GM18517 (cell line): Measurements from ENCODE around the gene GNG12.

ENCODE experiments used
- ATAC-seq: cut with Tn5 transposase; IDR thresholded peaks from one replicate; pipeline ENCODE4 v1.9.1; 2021; ENCODE audit warnings: mild to moderate bottlenecking, moderate library complexity; ENCODE audit not compliant: unreplicated experiment

The GNG12 gene

GRCh38 chr1:67816095-67816475 is 17.2 kb downstream of the GNG12 start:
- ATAC-seq = no peak

DNA sequence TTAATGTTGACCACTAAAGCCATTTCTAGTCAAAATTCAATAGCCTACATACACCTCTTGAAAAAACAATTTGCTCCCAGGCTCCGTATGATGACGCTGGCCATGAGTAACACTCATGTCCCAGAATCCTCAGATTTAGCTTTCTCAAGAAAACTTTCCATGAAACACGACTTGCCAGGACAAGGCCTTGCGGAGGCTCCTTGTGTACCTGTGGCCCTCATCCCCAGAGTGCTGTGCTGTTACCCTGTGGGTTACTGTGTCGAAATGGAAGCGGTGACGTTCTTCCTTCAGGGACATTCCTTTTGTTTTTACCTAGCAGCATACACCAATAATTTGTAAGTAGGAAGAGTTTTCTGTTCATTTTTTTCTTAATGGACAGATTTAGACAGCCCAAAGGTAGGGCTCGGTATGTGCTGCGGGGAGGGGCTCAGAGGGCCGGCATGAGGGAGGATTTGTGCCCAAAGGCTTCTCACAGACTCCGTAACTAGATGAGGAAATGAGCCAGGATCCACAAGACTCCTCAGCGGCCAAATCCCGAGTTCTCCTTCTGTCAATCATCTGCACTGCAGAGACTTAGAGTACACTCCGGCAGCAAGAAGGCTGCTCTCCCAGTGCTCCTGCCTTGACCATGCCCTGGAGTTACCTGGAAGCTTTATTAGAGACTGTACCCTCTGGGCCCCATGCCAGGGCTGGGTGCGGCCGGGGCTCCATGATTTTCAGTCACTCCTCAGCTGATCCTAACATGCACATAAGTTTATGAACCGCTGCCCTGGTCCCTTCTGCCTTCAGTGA is 17.8 kb downstream of the GNG12 start:
- no peak for ATAC-seq

DNA sequence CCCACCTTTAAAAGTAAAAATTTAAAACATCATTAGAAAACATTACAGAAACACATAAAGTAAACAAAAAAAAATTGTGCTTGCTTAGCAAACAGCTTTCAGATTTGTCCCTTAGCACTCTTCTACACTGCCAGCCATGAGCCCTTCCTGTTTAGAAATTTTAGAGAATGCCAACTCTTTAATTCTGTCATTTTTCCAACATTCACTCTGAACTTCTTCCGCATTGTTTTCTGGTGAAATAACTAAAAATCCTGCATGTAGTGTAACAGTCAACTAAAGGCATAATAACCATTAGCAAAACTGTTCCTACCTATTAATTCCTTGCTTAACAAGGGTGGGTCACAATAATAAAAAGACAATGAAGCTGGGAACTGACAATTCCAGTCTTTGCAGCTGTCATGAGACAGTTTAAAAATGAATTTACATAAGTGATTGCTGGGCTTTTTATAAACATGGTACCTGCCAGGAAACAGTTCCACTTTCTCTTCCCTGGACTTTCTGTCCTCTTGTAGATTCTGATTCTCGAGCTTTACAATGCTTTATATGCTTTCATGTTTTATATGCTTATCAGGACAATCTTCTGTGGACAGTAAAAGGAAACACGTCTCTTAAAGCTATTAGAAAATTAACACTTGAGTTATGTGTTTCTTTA is 19.0 kb downstream of the GNG12 start:
- no peak for ATAC-seq

GRCh38 chr1:67812226-67812625 is 21.0 kb downstream of the GNG12 start:
- no peak for ATAC-seq

- no peak for ATAC-seq
Measured at GRCh38 chr1:67811781-67812180, 21.5 kb downstream of the GNG12 start.

GRCh38 chr1:67809887-67810286 is 23.4 kb downstream of the GNG12 start:
- ATAC-seq = no peak

DNA sequence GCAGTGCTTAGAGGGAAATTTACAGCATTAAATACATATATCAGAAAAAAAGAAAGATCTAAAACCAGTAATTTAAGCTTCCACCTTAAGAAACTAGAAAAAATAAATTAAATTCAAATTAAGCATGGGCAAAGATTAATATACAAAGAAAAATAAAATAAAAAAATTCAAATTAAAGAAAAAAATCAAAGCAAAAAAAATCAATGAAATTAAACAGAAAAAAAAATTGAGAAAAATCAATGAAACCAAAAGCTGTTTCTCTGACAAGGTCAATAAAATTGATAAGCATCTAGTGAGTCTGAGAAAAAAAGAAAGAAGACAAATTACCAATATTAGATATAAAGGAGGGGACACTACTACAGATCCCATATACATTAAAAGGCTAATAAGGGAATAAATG is 26.0 kb downstream of the GNG12 start:
- ATAC-seq = no peak

DNA sequence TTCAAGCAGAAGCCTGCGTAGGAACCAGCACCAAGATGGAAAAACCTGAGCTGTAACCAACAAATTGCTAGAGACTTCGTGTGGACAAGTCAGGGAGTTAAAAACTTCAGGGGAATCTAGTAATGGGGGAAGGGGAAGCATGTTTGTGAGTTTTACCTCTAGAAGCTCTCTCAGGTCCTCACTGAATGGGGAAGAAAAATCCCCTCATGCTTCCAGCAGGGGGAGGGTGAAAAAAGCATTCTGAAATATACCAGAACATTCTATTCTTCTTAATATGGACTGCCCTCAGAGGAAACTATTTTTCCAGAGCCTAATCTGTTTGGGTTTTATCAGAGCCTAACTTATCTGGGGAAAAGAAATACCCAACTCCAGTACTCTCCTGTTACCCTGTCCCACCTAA is 28.6 kb downstream of the GNG12 start:
- no peak for ATAC-seq

DNA sequence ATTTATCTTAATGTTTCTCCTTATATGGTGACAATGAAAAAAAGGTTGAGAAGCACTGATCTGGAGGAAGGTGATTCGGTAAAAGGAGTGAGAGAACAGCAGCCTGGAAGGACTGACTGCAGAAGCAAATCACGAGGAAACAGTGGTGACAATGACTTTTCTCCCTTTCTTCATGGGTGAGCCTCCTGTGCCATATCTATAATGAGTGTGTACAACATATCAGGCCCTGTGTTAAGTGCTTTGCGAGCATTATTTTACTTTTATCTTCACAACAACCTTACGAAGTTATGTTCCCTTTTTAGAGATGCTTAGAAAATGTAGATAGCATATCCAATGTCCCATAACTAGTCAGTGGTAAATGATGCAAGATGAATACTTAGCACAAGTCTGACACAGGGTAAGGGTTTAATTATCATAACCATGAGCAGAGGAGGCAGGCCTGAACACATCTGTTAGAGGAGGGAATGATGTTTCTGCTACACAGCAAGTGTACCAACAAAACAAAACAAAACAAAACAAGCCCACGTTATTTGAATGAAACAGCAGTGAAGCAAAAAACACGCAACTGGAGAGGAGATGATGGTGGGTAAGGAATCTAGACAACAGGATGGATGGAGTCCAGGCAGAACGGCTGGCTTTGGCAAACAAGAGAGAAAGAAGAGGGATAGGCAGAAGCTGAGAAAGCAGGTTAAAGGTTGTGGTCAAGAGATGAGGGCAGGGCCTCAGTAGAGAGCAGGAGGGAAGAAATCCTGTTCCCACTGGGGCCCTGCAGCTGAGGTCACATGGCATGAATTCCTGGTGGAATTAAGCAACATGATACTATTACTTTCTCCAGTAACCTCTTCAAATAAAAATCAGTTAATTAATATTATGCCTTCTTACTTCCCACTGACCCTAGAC is 29.6 kb downstream of the GNG12 start:
- no peak for ATAC-seq

DNA sequence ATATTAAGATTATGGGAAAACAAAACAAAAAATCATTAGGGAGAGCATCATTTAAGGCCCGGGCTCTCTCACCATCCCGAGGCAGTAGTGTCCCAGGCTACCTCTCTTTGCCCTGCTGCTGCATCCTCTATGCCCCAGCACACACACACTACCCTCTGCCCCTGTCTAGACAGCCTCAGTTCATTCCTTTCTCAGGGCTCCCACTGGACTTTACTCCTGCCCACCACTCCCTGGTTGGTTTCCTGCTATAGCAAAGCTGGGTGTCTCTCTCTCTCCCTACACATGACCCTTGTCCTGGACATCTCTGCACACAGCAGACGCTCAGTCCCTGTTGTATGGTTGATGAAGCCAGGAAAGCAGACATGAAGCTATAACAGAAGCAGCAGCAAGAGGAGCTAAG is 30.7 kb downstream of the GNG12 start:
- ATAC-seq = no peak

DNA sequence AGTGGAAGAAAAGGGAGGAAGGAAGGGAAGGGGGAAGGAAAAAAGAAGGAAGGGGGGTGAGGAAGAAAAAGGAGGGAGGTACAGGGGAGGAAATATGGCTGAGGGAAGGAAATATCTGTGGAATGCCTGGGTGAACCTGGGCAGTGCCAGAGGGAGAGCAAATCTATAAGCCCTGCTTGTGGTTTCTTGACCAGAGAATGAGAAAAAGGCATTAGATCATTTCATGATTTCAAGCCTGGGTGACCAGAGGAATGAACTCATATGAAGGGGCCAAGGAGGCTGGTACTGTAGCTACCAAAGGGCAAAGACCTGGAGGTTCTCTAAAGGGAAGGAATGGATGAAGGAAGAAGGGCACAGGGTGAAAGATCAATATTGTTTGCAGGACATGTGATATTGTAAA is 31.4 kb downstream of the GNG12 start:
- no peak for ATAC-seq

- ATAC-seq = no peak
Measured at GRCh38 chr1:67795179-67795912, 37.9 kb downstream of the GNG12 start.

- ATAC-seq = no peak
Measured at GRCh38 chr1:67793562-67793961, 39.7 kb downstream of the GNG12 start.

- no peak for ATAC-seq
Measured at GRCh38 chr1:67792741-67793458, 40.4 kb downstream of the GNG12 start.

GRCh38 chr1:67792103-67792502 is 41.2 kb downstream of the GNG12 start:
- ATAC-seq = no peak

GRCh38 chr1:67791686-67792085 is 41.6 kb downstream of the GNG12 start:
- no peak for ATAC-seq

DNA sequence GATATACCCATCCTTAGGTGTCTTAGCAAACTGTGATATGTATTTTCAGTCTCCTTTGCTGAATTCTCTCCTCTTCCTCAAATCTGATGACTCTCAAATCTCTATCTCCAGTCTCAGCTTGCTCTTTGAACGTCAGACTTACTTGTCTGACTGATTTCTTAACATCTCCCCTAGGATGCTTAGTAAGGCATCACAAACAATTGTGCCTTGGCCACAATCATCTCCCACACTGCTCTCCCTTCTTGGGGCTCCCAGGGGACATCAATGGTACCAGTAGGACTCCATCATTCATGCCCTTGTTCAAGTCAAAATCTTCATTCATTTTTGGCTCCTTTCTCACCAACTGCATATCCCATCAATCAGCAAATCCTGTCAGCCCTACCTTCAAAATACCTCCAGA is 42.0 kb downstream of the GNG12 start:
- no peak for ATAC-seq

GRCh38 chr1:67790201-67790692 is 43.0 kb downstream of the GNG12 start:
- no peak for ATAC-seq

- no peak for ATAC-seq
Measured at GRCh38 chr1:67789551-67789950, 43.7 kb downstream of the GNG12 start.

GRCh38 chr1:67788904-67789303 is 44.4 kb downstream of the GNG12 start:
- no peak for ATAC-seq
